ENCODE results near the gene CYP39A1. TPM values are rescaled to one million over a fixed set of nuclear protein-coding genes. Genes with fewer than 3 reads are reported as not detected.
"Not testable (repeated sequence)": the region's sequence is repeated elsewhere in the genome, so short reads cannot be mapped to it uniquely, and the experiment has no call there.

The CYP39A1 gene
- total RNA-seq, 1 experiment from 2014 or later: 9.1 TPM

GRCh38 chr6:46651816-46652215 is 802 bp downstream of the CYP39A1 start:
- DNase-seq (ENCODE audit: extremely low read depth, low read depth): no peak

- DNase-seq (ENCODE audit: extremely low read depth, low read depth): no peak
Observed at GRCh38 chr6:46651006-46651405, 1.6 kb downstream of the CYP39A1 start.

- DNase-seq (ENCODE audit: extremely low read depth, low read depth): peak; percentile 60
Observed at GRCh38 chr6:46648869-46649492, 3.6 kb downstream of the CYP39A1 start.

- not testable (repeated sequence) for DNase-seq (ENCODE audit: extremely low read depth, low read depth)
Observed at GRCh38 chr6:46648108-46648507, 4.5 kb downstream of the CYP39A1 start.

GRCh38 chr6:46645265-46645664 is 7.4 kb downstream of the CYP39A1 start:
- no peak for DNase-seq (ENCODE audit: extremely low read depth, low read depth)

GRCh38 chr6:46642928-46643751 is 9.5 kb downstream of the CYP39A1 start:
- no peak for DNase-seq (ENCODE audit: extremely low read depth, low read depth)

GRCh38 chr6:46638650-46639049 is 14.0 kb downstream of the CYP39A1 start:
- peak; percentile 76 for DNase-seq (ENCODE audit: extremely low read depth, low read depth)

- DNase-seq (ENCODE audit: extremely low read depth, low read depth): no peak
Observed at GRCh38 chr6:46637933-46638332, 14.7 kb downstream of the CYP39A1 start.

- DNase-seq (ENCODE audit: extremely low read depth, low read depth): peak; percentile 88
Observed at GRCh38 chr6:46637145-46637544, 15.5 kb downstream of the CYP39A1 start.

- DNase-seq (ENCODE audit: extremely low read depth, low read depth): no peak
Observed at GRCh38 chr6:46635462-46635861, 17.2 kb downstream of the CYP39A1 start.

GRCh38 chr6:46632053-46632452 is 20.6 kb downstream of the CYP39A1 start:
- no peak for DNase-seq (ENCODE audit: extremely low read depth, low read depth)

- DNase-seq (ENCODE audit: extremely low read depth, low read depth): no peak
Observed at GRCh38 chr6:46629691-46630090, 22.9 kb downstream of the CYP39A1 start.

GRCh38 chr6:46628976-46629375 is 23.6 kb downstream of the CYP39A1 start:
- no peak for DNase-seq (ENCODE audit: extremely low read depth, low read depth)

GRCh38 chr6:46628498-46628897 is 24.1 kb downstream of the CYP39A1 start:
- DNase-seq (ENCODE audit: extremely low read depth, low read depth): no peak

- DNase-seq (ENCODE audit: extremely low read depth, low read depth): no peak
Observed at GRCh38 chr6:46626976-46627375, 25.6 kb downstream of the CYP39A1 start.

GRCh38 chr6:46626228-46626909 is 26.2 kb downstream of the CYP39A1 start:
- peak; percentile 22 for DNase-seq (ENCODE audit: extremely low read depth, low read depth)

GRCh38 chr6:46618726-46619125 is 33.9 kb downstream of the CYP39A1 start:
- no peak for DNase-seq (ENCODE audit: extremely low read depth, low read depth)

GRCh38 chr6:46612645-46613044 is 40.0 kb downstream of the CYP39A1 start:
- no peak for DNase-seq (ENCODE audit: extremely low read depth, low read depth)

- no peak for DNase-seq (ENCODE audit: extremely low read depth, low read depth)
Observed at GRCh38 chr6:46610862-46611553, 41.6 kb downstream of the CYP39A1 start.

GRCh38 chr6:46606338-46606737 is 46.3 kb downstream of the CYP39A1 start:
- DNase-seq (ENCODE audit: extremely low read depth, low read depth): no peak
